ENCODE results near the gene SCP2.

SCP2 gene

GRCh38 chr1:52919051-52919722, 7.9 kb upstream of the SCP2 start:
- no peaks in the 10 kb centered on the region for H3K27me3 ChIP-seq (ENCODE audit: insufficient read depth, poor library complexity, severe bottlenecking)
- no peak for TF ChIP-seq SPI1 (IDR thresholded peaks at IDR 0.05; ENCODE audit: borderline replicate concordance, low read depth)
- TF ChIP-seq, protein P1, sequence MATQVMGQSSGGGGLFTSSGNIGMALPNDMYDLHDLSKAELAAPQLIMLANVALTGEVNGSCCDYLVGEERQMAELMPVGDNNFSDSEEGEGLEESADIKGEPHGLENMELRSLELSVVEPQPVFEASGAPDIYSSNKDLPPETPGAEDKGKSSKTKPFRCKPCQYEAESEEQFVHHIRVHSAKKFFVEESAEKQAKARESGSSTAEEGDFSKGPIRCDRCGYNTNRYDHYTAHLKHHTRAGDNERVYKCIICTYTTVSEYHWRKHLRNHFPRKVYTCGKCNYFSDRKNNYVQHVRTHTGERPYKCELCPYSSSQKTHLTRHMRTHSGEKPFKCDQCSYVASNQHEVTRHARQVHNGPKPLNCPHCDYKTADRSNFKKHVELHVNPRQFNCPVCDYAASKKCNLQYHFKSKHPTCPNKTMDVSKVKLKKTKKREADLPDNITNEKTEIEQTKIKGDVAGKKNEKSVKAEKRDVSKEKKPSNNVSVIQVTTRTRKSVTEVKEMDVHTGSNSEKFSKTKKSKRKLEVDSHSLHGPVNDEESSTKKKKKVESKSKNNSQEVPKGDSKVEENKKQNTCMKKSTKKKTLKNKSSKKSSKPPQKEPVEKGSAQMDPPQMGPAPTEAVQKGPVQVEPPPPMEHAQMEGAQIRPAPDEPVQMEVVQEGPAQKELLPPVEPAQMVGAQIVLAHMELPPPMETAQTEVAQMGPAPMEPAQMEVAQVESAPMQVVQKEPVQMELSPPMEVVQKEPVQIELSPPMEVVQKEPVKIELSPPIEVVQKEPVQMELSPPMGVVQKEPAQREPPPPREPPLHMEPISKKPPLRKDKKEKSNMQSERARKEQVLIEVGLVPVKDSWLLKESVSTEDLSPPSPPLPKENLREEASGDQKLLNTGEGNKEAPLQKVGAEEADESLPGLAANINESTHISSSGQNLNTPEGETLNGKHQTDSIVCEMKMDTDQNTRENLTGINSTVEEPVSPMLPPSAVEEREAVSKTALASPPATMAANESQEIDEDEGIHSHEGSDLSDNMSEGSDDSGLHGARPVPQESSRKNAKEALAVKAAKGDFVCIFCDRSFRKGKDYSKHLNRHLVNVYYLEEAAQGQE (IDR thresholded peaks at IDR 0.05; ENCODE audit: insufficient replicate concordance, low read depth) = no peak
- TF ChIP-seq GABPA (IDR thresholded peaks at IDR 0.05; ENCODE audit: low read depth) = no peak
- TF ChIP-seq POLR2AphosphoS5 (IDR thresholded peaks at IDR 0.05; ENCODE audit: low read depth) = no peak
- TF ChIP-seq, protein P2, sequence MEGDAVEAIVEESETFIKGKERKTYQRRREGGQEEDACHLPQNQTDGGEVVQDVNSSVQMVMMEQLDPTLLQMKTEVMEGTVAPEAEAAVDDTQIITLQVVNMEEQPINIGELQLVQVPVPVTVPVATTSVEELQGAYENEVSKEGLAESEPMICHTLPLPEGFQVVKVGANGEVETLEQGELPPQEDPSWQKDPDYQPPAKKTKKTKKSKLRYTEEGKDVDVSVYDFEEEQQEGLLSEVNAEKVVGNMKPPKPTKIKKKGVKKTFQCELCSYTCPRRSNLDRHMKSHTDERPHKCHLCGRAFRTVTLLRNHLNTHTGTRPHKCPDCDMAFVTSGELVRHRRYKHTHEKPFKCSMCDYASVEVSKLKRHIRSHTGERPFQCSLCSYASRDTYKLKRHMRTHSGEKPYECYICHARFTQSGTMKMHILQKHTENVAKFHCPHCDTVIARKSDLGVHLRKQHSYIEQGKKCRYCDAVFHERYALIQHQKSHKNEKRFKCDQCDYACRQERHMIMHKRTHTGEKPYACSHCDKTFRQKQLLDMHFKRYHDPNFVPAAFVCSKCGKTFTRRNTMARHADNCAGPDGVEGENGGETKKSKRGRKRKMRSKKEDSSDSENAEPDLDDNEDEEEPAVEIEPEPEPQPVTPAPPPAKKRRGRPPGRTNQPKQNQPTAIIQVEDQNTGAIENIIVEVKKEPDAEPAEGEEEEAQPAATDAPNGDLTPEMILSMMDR (IDR thresholded peaks at IDR 0.05; ENCODE audit: insufficient read depth, low read length) = no peak
- no peak overlapping the region for H3K4me3 ChIP-seq (replicated peaks; ENCODE audit: insufficient read depth, low read length)
- no peak for DNase-seq (ENCODE audit: low read depth in 1 of 2, low spot score in 1 of 2)
- H3K27ac ChIP-seq (replicated peaks) = no peak overlapping the region

- H3K27me3 ChIP-seq (ENCODE audit: insufficient read depth, poor library complexity, severe bottlenecking) = no peaks in the 10 kb centered on the region
- TF ChIP-seq, protein P1 (IDR thresholded peaks at IDR 0.05; ENCODE audit: insufficient replicate concordance, low read depth) = no peak
- no peak for TF ChIP-seq POLR2AphosphoS5 (IDR thresholded peaks at IDR 0.05; ENCODE audit: low read depth)
- TF ChIP-seq SPI1 (IDR thresholded peaks at IDR 0.05; ENCODE audit: borderline replicate concordance, low read depth) = no peak
- TF ChIP-seq, protein P2 (IDR thresholded peaks at IDR 0.05; ENCODE audit: insufficient read depth, low read length) = no peak
- no peak for TF ChIP-seq GABPA (IDR thresholded peaks at IDR 0.05; ENCODE audit: low read depth)
- DNase-seq (ENCODE audit: low read depth in 1 of 2, low spot score in 1 of 2) = no peak
- H3K4me3 ChIP-seq (replicated peaks; ENCODE audit: insufficient read depth, low read length) = no peak overlapping the region
- no peak overlapping the region for H3K27ac ChIP-seq (replicated peaks)
These were observed 7.2 kb upstream of the SCP2 start for GRCh38 chr1:52919723-52920483.

- Histone ChIP-seq H3K27me3 (ENCODE audit: insufficient read depth, poor library complexity, severe bottlenecking) (no peaks in the 10 kb centered on the region), H3K27ac (replicated peaks) (no peak overlapping the region), H3K4me3 (replicated peaks; ENCODE audit: insufficient read depth, low read length) (peak overlapping the region; percentile 41)
- DNase-seq (ENCODE audit: low read depth in 1 of 2, low spot score in 1 of 2) = no peak
- TF ChIP-seq, protein P2 (IDR thresholded peaks at IDR 0.05; ENCODE audit: insufficient read depth, low read length) = no peak
- TF ChIP-seq SPI1 (IDR thresholded peaks at IDR 0.05; ENCODE audit: borderline replicate concordance, low read depth) (no peak), GABPA (IDR thresholded peaks at IDR 0.05; ENCODE audit: low read depth) (no peak), POLR2AphosphoS5 (IDR thresholded peaks at IDR 0.05; ENCODE audit: low read depth) (no peak)
- TF ChIP-seq, protein P1 (IDR thresholded peaks at IDR 0.05; ENCODE audit: insufficient replicate concordance, low read depth) = no peak
These were observed 6.2 kb upstream of the SCP2 start for GRCh38 chr1:52920791-52921291.

Measured in HL-60 (cell line).